ENCODE data around the gene RNF180.

DNA sequence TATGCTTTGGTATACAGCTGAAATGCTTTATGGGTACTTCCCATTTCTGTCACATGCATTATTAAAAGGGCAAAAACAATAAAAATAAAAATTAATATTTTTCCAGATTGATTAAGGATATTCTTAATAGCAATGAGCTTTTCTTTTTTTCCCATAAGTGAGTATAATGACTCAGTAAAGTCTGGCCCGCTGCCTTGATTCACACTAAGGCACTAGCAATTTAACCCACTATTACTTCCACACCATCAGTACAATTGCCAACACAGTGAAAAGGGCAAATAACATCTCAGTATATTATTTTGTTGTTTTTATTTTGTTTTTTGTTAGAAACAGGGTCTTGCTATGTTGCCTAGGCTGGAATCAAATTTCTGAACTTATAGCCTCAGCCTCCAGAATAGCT is 150.1 kb downstream of the RNF180 start:
- TF ChIP-seq, protein P1, sequence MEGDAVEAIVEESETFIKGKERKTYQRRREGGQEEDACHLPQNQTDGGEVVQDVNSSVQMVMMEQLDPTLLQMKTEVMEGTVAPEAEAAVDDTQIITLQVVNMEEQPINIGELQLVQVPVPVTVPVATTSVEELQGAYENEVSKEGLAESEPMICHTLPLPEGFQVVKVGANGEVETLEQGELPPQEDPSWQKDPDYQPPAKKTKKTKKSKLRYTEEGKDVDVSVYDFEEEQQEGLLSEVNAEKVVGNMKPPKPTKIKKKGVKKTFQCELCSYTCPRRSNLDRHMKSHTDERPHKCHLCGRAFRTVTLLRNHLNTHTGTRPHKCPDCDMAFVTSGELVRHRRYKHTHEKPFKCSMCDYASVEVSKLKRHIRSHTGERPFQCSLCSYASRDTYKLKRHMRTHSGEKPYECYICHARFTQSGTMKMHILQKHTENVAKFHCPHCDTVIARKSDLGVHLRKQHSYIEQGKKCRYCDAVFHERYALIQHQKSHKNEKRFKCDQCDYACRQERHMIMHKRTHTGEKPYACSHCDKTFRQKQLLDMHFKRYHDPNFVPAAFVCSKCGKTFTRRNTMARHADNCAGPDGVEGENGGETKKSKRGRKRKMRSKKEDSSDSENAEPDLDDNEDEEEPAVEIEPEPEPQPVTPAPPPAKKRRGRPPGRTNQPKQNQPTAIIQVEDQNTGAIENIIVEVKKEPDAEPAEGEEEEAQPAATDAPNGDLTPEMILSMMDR (IDR thresholded peaks at IDR 0.05): no peak
- TF ChIP-seq POLR2A (IDR thresholded peaks at IDR 0.05) (no peak), EP300 (IDR thresholded peaks at IDR 0.05; ENCODE audit: low read depth) (no peak)
